ENCODE data around the gene PGM1.

DNA sequence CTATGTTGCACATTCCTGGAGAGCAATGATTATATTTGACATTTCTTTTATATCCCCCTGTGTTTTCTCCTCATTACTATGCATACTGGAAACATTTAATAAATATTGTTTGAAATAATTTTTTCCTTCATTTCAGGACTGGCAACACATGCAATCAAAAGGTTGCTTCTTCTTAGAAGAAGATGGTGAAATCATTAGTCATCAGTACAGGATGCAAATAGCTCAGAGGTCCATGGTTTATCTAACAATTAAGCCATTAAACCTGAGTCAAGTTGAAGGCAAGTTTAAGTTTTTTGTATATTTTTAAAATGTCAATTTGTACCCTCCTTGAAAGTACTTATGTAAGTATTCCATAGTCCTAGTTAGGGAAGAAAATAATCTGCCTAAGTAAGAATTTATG lies 47.4 kb upstream of the PGM1 start:
- TF ChIP-seq CTCF (IDR thresholded peaks at IDR 0.05) (no peak), POLR2A (IDR thresholded peaks at IDR 0.05) (no peak), POLR2AphosphoS5 (IDR thresholded peaks at IDR 0.05) (no peak)

Data from breast epithelium (tissue), 3 donors.